BJ (cell line): ENCODE measurements around the gene PTPRK. TPM values are rescaled to one million over a fixed set of nuclear protein-coding genes. Genes with fewer than 3 reads are reported as not detected.

Experiments used
- CTCF ChIA-PET: fragments of 350-600 bp; formaldehyde crosslinking; extraction: SDS; loops from one replicate; lab custom pipeline; 2021; ENCODE audit warnings: antibody characterized with exemption, inconsistent platforms; lab: Yijun Ruan, JAX
- POLR2A ChIA-PET: fragments of 300-600 bp; sonication (Branson Sonifier 250); formaldehyde crosslinking; extraction: SDS; loops from one replicate; lab custom pipeline; 2021; ENCODE audit warnings: antibody characterized with exemption; lab: Charles Lee
- DNase-seq: peaks from one replicate; pipeline ENCODE4 v3.0.0-alpha.2; 2011; ENCODE audit warnings: low read depth
- H3K27me3 ChIP-seq: 2 replicates; pipeline ENCODE4 v1.6.0; 2011; ENCODE audit warnings: low read length; ENCODE audit not compliant: control insufficient read depth, insufficient read depth
- H3K36me3 ChIP-seq: 2 replicates; pipeline ENCODE4 v1.5.1; 2011; ENCODE audit warnings: low read length; ENCODE audit not compliant: control insufficient read depth, insufficient read depth
- H3K4me3 ChIP-seq: 2 replicates; pipeline ENCODE4 v1.5.1; 2011; ENCODE audit warnings: low read depth, mild to moderate bottlenecking, control low read depth, low read length
- polyA plus RNA-seq: library from polyadenylated mRNA; depleted of rRNA; stranded (reverse); fragments of >200 nt; gene quantifications from 2 replicates; pipeline ENCODE4 v1.2.3, GENCODE V29; 2011
- TF ChIP-seq, protein P1 (sequence below): IDR thresholded peaks from 2 replicates; pipeline ENCODE4 v1.5.1; 2011; ENCODE audit warnings: low read depth, mild to moderate bottlenecking, control low read depth, inconsistent platforms, low read length, moderate library complexity; ENCODE audit not compliant: insufficient read depth

The PTPRK gene
- polyA plus RNA-seq, 1 experiment = 18.5 TPM

DNA sequence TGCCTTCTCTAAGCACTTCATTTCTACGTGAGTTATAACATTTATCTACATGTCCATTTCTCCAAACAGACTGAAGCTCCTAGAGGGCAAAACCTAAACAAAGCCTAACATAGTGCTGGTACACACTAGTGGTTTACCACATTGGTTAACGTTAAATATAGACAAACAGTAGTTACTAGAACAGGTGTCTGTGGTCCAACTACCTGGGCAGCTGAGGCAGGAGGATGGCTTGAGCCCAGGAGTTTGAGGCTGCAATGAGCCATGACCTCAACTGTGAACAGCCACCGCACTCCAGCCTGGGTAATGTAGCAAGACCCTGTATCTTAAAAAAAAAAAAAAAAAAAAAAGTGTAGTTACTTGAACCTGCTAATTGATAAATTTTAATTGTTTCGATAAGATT, 26.5 kb downstream of the PTPRK start:
- POLR2A ChIA-PET = no interaction called here

DNA sequence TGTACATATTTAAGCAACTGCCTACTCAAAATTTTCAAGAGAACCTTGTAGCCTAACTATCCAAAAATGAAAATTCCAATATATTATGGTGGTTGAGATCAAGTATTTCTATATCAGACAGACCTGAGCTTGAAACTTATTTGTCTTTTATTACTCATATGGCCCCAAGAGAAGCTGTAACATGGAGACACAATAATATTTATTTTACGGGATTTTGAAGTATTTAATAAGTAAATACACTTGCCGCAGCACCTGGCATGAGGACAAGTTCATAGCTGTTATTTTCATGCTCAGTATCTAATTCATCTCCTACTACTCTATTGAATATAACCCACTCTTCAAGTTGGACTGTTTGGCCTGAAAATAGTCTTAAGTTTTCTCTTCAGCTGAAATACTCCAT, 28.0 kb downstream of the PTPRK start:
- no peak overlapping the region for H3K4me3 ChIP-seq
- H3K36me3 ChIP-seq = no peaks in the 10 kb centered on the region
- H3K27me3 ChIP-seq = no peaks in the 10 kb centered on the region
- TF ChIP-seq, protein P1, sequence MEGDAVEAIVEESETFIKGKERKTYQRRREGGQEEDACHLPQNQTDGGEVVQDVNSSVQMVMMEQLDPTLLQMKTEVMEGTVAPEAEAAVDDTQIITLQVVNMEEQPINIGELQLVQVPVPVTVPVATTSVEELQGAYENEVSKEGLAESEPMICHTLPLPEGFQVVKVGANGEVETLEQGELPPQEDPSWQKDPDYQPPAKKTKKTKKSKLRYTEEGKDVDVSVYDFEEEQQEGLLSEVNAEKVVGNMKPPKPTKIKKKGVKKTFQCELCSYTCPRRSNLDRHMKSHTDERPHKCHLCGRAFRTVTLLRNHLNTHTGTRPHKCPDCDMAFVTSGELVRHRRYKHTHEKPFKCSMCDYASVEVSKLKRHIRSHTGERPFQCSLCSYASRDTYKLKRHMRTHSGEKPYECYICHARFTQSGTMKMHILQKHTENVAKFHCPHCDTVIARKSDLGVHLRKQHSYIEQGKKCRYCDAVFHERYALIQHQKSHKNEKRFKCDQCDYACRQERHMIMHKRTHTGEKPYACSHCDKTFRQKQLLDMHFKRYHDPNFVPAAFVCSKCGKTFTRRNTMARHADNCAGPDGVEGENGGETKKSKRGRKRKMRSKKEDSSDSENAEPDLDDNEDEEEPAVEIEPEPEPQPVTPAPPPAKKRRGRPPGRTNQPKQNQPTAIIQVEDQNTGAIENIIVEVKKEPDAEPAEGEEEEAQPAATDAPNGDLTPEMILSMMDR = no peak
- DNase-seq = no peak
- POLR2A ChIA-PET = no interaction called here
- CTCF ChIA-PET = no interaction called here

More for the DNA sequence above, 26.5 kb downstream of the PTPRK start:
- Histone ChIP-seq H3K4me3 (no peak overlapping the region), H3K36me3 (no peaks in the 10 kb centered on the region), H3K27me3 (no peaks in the 10 kb centered on the region)
- TF ChIP-seq, protein P1 = no peak
- DNase-seq = no peak
- CTCF ChIA-PET = no interaction called here

DNA sequence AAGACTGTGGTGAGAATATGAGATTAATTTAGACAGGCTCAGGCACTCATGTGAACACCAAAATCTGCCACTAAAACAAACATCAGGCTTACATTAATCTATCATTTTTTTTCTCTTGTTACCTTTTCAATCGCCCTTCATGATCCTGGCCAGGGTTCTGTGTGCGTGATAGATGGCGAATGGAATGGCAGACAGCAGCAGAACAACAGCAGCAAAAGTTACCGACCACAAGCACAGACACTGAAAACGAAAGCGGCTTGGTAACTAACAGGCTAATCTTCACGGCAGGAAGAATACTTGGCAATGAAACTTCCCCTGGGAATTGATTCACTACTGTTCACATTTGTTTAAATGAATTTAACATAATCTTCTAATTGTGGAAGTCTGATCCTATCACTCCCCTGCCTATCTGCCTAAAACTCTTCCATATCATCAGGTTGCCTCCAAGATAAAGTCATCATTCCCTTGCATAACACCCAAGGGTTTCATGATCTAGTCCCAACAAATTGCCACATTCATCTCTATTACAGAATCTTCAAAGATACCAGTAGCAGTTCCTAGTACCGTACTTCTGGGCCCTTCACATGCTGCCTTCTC, 28.7 kb downstream of the PTPRK start:
- TF ChIP-seq, protein P1 = no peak
- POLR2A ChIA-PET = no interaction called here
- H3K4me3 ChIP-seq = no peak overlapping the region
- DNase-seq = no peak
- CTCF ChIA-PET = no interaction called here
- no peaks in the 10 kb centered on the region for H3K36me3 ChIP-seq
- H3K27me3 ChIP-seq = no peaks in the 10 kb centered on the region

DNA sequence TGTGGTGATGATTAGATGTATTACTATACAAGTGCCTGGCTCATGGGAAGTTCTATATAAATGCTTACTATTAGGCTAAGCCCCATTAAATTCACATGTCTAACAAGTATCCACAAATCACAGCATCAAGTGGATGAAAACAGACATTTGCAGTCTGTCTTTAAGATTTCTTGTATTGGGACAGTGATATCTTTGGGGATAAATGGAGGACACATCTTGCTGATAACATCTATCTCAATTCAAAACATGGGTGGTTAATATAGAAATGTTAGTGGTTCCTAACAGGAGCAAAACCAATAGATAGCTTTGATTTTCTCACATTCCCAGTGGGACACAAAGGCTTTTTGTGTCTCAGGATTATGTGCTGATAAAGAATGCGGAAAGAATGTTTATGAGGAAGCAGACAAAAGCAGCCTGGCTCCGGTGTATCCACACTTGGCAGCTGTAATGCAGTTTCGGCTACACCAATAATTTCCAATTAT, 29.3 kb downstream of the PTPRK start:
- TF ChIP-seq, protein P1 = no peak
- Histone ChIP-seq H3K36me3 (no peaks in the 10 kb centered on the region), H3K27me3 (no peaks in the 10 kb centered on the region), H3K4me3 (no peak overlapping the region)
- ChIA-PET POLR2A (no interaction called here), CTCF (no interaction called here)
- DNase-seq = no peak

DNA sequence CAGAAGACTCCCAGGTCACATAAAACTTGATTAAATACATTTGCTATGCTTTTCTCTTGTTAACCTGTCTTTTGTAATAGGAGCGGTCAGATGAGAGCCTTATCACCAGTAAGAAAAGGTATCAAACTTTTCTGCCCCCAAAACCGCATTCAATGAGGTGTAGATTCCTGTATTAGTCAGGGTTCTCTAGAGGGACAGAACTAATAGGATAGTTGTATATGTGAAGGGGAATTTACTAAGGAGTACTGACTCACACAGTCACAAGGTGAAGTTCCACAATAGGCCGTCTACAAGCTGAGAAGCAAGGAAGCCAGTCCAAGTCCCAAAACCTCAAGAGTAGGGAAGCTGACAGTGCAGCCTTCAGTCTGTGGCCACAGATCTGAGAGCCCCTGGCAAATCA, 32.7 kb downstream of the PTPRK start:
- TF ChIP-seq, protein P1 = no peak
- H3K36me3 ChIP-seq = no peaks in the 10 kb centered on the region
- H3K4me3 ChIP-seq = no peak overlapping the region
- H3K27me3 ChIP-seq = no peaks in the 10 kb centered on the region
- POLR2A ChIA-PET = no interaction called here
- no peak for DNase-seq
- CTCF ChIA-PET = no interaction called here
